Parathyroid adenoma (tissue), 2 donors: ENCODE measurements around the gene PPP2R5E.

Source experiments
- H2AFZ ChIP-seq: fragments of 300-600 bp; sonication (generic); one replicate; pipeline ENCODE4 v1.7.0; 2017; ENCODE audit warnings: antibody characterized with exemption, mild to moderate bottlenecking
- H3K27ac ChIP-seq: fragments of 300-600 bp; sonication (generic); one replicate; pipeline ENCODE4 v1.7.0; 2017
- H3K27me3 ChIP-seq: fragments of 300-600 bp; sonication (generic); one replicate; pipeline ENCODE4 v1.7.0; 2017; ENCODE audit warnings: low read length; ENCODE audit not compliant: control insufficient read depth, insufficient read depth
- H3K36me3 ChIP-seq: fragments of 300-600 bp; sonication (generic); one replicate; pipeline ENCODE4 v1.7.0; 2017; ENCODE audit warnings: low read length; ENCODE audit not compliant: control insufficient read depth, insufficient read depth
- H3K4me1 ChIP-seq: fragments of 300-600 bp; sonication (generic); one replicate; pipeline ENCODE4 v1.7.0; 2017; ENCODE audit warnings: control low read depth
- H3K4me2 ChIP-seq: fragments of 300-600 bp; sonication (generic); one replicate; pipeline ENCODE4 v1.7.0; 2017; ENCODE audit warnings: low read length
- H3K4me3 ChIP-seq: fragments of 300-600 bp; sonication (generic); one replicate; pipeline ENCODE4 v1.7.0; 2017; ENCODE audit warnings: low read depth, low read length
- H3K79me2 ChIP-seq: fragments of 300-600 bp; sonication (generic); one replicate; pipeline ENCODE4 v1.7.0; 2017; ENCODE audit warnings: control low read depth
- H3K9ac ChIP-seq: fragments of 300-600 bp; sonication (generic); one replicate; pipeline ENCODE4 v1.7.0; 2017; ENCODE audit warnings: mild to moderate bottlenecking
- H3K9me3 ChIP-seq: fragments of 300-600 bp; sonication (generic); one replicate; pipeline ENCODE4 v1.7.0; 2017; ENCODE audit warnings: low read length; ENCODE audit not compliant: control insufficient read depth
- TF ChIP-seq, protein P1 (sequence below): fragments of 300-600 bp; sonication (generic); IDR thresholded peaks from one replicate; pipeline ENCODE4 v1.7.0; 2017; ENCODE audit warnings: antibody characterized with exemption, mild to moderate bottlenecking
- donor health status: primary hyperparathyroidism.

Gene PPP2R5E

DNA sequence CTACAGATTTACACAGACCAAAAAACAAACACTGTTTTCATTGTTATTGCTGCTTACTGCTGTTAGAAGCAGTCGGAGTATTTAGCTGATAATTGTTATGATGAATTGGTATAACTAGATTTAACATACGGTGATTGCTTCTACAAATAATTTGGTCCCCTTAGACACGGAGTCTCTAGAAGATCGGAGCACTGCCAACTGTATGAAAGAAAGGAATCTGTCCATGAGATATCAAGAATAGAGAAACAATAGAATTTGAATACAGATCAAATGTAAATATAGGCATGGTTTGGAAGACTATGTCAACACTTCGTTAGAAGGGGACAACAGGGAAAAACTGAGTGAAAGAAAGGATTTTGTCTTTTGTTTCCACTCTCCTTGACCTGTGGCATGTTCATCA is 110.9 kb downstream of the PPP2R5E start:
- no peak overlapping the region for H3K9ac ChIP-seq
- no peak overlapping the region for H3K4me3 ChIP-seq
- H3K27ac ChIP-seq: no peak overlapping the region

DNA sequence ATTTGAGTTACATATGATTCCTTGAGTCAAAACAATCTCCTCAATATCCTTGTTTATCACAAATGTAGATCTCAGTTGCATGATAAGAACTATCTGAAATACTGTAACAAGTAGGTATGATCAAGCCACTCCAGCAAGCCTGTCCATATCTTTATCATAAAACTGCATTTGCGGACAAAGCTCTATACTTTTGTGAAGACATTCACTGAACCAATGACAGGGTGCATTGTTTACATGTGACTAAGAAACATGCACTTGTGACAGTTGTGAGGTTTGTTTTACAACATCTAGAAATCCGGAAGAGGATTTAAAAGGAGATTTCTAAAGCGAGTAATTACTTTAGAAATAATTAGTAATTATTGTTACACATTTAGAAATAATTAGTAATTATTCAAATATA is 111.7 kb downstream of the PPP2R5E start:
- no peaks in the 10 kb centered on the region for H3K27me3 ChIP-seq
- no peak overlapping the region for H3K9ac ChIP-seq
- peaks cover 14% of the 10 kb centered on the region for H3K79me2 ChIP-seq
- no peaks in the 10 kb centered on the region for H3K36me3 ChIP-seq
- no peak overlapping the region for H2AFZ ChIP-seq
- TF ChIP-seq, protein P1, sequence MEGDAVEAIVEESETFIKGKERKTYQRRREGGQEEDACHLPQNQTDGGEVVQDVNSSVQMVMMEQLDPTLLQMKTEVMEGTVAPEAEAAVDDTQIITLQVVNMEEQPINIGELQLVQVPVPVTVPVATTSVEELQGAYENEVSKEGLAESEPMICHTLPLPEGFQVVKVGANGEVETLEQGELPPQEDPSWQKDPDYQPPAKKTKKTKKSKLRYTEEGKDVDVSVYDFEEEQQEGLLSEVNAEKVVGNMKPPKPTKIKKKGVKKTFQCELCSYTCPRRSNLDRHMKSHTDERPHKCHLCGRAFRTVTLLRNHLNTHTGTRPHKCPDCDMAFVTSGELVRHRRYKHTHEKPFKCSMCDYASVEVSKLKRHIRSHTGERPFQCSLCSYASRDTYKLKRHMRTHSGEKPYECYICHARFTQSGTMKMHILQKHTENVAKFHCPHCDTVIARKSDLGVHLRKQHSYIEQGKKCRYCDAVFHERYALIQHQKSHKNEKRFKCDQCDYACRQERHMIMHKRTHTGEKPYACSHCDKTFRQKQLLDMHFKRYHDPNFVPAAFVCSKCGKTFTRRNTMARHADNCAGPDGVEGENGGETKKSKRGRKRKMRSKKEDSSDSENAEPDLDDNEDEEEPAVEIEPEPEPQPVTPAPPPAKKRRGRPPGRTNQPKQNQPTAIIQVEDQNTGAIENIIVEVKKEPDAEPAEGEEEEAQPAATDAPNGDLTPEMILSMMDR: no peak
- H3K27ac ChIP-seq: no peak overlapping the region
- H3K9me3 ChIP-seq: no peaks in the 10 kb centered on the region
- H3K4me1 ChIP-seq: peaks cover 13% of the 10 kb centered on the region
- no peak overlapping the region for H3K4me2 ChIP-seq
- no peak overlapping the region for H3K4me3 ChIP-seq

More for the DNA sequence above, 110.9 kb downstream of the PPP2R5E start:
- H3K27me3 ChIP-seq: no peaks in the 10 kb centered on the region
- H3K9me3 ChIP-seq: no peaks in the 10 kb centered on the region
- H3K79me2 ChIP-seq: peaks cover 19% of the 10 kb centered on the region
- TF ChIP-seq, protein P1: no peak
- H3K4me1 ChIP-seq: peaks cover 20% of the 10 kb centered on the region
- no peak overlapping the region for H2AFZ ChIP-seq
- no peak overlapping the region for H3K4me2 ChIP-seq
- H3K36me3 ChIP-seq: no peaks in the 10 kb centered on the region

DNA sequence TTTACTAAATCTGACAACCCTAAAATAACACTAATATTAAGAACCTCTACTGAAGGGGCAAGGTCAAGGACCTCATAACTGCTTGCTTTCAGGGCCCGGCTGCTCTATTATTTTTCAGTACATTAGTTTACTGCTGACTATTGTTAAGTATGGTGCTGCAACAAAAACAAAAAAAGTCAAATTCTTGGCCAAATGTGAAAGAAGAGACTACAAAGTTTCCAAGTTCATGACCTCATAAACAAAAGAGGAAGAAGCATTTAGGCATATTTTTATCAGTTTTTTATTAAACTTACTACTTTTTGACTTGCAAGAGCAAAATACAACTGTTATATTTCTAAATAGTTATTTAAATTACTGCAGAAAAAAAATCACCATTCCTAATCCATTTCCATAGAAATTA is 114.7 kb downstream of the PPP2R5E start:
- Histone ChIP-seq H3K27ac (no peak overlapping the region), H3K79me2 (peaks cover 23% of the 10 kb centered on the region), H3K9me3 (no peaks in the 10 kb centered on the region), H3K4me3 (no peak overlapping the region), H3K4me2 (no peak overlapping the region), H2AFZ (no peak overlapping the region), H3K4me1 (no peaks in the 10 kb centered on the region), H3K27me3 (no peaks in the 10 kb centered on the region), H3K9ac (no peak overlapping the region), H3K36me3 (no peaks in the 10 kb centered on the region)
- TF ChIP-seq, protein P1: no peak

DNA sequence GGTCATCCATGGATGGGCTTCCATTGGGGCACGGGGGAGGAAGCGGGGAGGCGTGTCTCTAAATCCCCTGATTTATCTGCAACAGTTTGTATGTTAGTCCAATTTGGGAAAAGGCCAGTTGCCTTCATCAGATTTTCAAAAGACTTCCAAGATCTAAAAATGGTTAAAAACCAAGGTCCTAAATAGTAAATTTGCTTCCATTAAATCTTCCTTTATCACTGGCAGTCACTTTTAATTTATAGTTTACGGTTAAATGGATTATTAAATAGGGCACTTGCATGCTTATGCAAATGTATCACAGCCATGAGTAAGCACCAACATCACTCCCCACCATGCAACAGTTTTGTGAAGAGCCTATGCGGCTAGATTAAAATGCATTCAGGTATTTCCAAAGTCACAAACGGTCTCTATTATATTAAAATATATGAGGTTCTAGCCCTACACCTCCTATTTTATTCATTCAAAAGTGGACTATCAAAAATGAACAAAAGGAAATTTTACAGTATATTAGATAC is 116.3 kb downstream of the PPP2R5E start:
- Histone ChIP-seq H2AFZ (no peak overlapping the region), H3K27me3 (no peaks in the 10 kb centered on the region), H3K27ac (no peak overlapping the region), H3K79me2 (peaks cover 29% of the 10 kb centered on the region), H3K4me2 (no peak overlapping the region), H3K9me3 (no peaks in the 10 kb centered on the region), H3K9ac (no peak overlapping the region), H3K4me1 (no peaks in the 10 kb centered on the region), H3K36me3 (no peaks in the 10 kb centered on the region), H3K4me3 (no peak overlapping the region)
- TF ChIP-seq, protein P1: no peak

DNA sequence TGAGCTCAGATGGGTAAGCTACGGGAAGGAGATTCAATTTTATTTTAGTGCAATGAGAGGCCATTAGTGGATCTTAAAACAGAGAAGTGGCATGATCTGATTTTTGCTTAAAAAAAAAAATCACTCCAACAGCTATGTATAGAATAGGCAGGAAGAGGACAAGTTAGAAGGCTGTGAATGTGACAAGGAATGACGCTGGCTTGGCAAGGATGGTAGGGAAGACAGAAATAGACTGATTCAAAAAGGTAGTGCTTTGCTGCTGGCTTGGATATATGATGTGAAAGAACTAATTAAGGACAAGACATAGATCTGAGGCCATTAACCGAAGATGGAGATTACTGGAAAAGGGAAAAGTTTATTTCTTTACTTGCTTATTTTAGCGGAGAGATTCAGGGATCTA is 119.3 kb downstream of the PPP2R5E start:
- H3K4me1 ChIP-seq: no peaks in the 10 kb centered on the region
- TF ChIP-seq, protein P1: no peak
- no peak overlapping the region for H2AFZ ChIP-seq
- H3K9me3 ChIP-seq: no peaks in the 10 kb centered on the region
- no peak overlapping the region for H3K27ac ChIP-seq
- H3K4me3 ChIP-seq: no peak overlapping the region
- H3K27me3 ChIP-seq: no peaks in the 10 kb centered on the region
- H3K79me2 ChIP-seq: peaks cover 22% of the 10 kb centered on the region
- H3K36me3 ChIP-seq: no peaks in the 10 kb centered on the region
- H3K4me2 ChIP-seq: no peak overlapping the region
- H3K9ac ChIP-seq: no peak overlapping the region
